ENCODE data around the gene GNAO1.

DNA sequence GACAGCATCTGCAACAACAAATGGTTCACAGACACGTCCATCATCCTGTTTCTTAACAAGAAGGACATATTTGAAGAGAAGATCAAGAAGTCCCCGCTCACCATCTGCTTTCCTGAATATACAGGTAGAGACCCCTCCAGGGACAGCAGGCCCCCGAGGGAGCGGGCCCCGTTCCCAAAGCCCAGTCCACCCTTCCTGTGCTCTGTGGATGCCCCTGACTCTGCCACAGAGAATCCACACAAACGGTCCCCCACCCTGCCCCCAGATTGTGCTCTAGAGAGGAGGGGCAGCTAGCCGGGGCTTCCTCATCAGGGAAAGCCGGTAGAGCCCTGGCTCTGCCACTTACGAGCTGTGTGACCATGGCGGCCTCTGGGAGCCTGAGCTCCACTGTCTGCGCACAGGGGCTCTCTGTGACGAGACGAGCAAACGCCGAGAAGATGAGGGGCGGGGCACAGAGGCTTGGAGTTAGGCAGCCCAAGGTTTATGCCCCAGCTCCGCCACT is 149.6 kb downstream of the GNAO1 start:
- no peak for TF ChIP-seq POLR2A (IDR thresholded peaks at IDR 0.05)
- TF ChIP-seq, protein P1, sequence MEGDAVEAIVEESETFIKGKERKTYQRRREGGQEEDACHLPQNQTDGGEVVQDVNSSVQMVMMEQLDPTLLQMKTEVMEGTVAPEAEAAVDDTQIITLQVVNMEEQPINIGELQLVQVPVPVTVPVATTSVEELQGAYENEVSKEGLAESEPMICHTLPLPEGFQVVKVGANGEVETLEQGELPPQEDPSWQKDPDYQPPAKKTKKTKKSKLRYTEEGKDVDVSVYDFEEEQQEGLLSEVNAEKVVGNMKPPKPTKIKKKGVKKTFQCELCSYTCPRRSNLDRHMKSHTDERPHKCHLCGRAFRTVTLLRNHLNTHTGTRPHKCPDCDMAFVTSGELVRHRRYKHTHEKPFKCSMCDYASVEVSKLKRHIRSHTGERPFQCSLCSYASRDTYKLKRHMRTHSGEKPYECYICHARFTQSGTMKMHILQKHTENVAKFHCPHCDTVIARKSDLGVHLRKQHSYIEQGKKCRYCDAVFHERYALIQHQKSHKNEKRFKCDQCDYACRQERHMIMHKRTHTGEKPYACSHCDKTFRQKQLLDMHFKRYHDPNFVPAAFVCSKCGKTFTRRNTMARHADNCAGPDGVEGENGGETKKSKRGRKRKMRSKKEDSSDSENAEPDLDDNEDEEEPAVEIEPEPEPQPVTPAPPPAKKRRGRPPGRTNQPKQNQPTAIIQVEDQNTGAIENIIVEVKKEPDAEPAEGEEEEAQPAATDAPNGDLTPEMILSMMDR (IDR thresholded peaks at IDR 0.05), result no peak
